SK-N-SH (cell line): ENCODE results near the gene APBB3. TPM values are rescaled to one million over a fixed set of nuclear protein-coding genes. Genes with fewer than 3 reads are reported as not detected.

ENCODE experiments used
- CTCF ChIA-PET: fragments of 300-600, 350-600 bp; formaldehyde crosslinking; extraction: SDS; loops from one replicate; lab custom pipeline; 2021; lab: Yijun Ruan, JAX
- POLR2A ChIA-PET: fragments of 350-600 bp; sonication (Branson Sonifier 250); formaldehyde crosslinking; extraction: SDS; loops from one replicate; lab custom pipeline; 2020; ENCODE audit warnings: antibody characterized with exemption, inconsistent platforms; lab: Yijun Ruan, JAX
- DNase-seq: peaks from one replicate; pipeline ENCODE4 v3.0.0; 2012
- H2AFZ ChIP-seq: fragments of 200-600 bp; sonication (generic); 2 replicates; pipeline ENCODE4 v1.8.1; 2016; ENCODE audit warnings: antibody characterized with exemption, mild to moderate bottlenecking, low read depth
- H3F3A ChIP-seq: fragments of 200-600 bp; sonication (generic); replicated peaks from 2 replicates; pipeline ENCODE3; 2016; ENCODE audit warnings: antibody characterized with exemption, mild to moderate bottlenecking; ENCODE audit not compliant: insufficient read depth
- H3K27ac ChIP-seq, 2 experiments: fragments of 200-500 bp in 1 of 2; fragments of 200-600 bp in 1 of 2; sonication (Bioruptor generic) in 1 of 2; sonication (generic), shearing (Covaris generic) in 1 of 2; 2 replicates each; pipeline versions ENCODE4 v1.5.1 to v1.6.1; 2014 to 2016; ENCODE audit warnings: low read depth in 2 of 2, inconsistent platforms in 1 of 2, low read length in 1 of 2, mild to moderate bottlenecking in 1 of 2, mixed read lengths in 1 of 2
- H3K27me3 ChIP-seq: fragments of 200-600 bp; sonication (generic), shearing (Covaris generic); 2 replicates; pipeline ENCODE4 v1.6.1; 2016; ENCODE audit warnings: mixed run types; ENCODE audit not compliant: insufficient read depth
- H3K36me3 ChIP-seq, 2 experiments: fragments of 200-500 bp in 1 of 2; fragments of 200-600 bp in 1 of 2; sonication (Bioruptor generic) in 1 of 2; sonication (generic) in 1 of 2; replicated peaks in 1 of 2; 2 replicates each; pipeline versions ENCODE3 to v1.5.1; 2014 to 2016; ENCODE audit warnings: low read length in 1 of 2, mild to moderate bottlenecking in 1 of 2; ENCODE audit not compliant: insufficient read depth in 2 of 2, control insufficient read depth in 1 of 2
- H3K4me1 ChIP-seq, 2 experiments: fragments of 200-500 bp in 1 of 2; fragments of 200-600 bp in 1 of 2; sonication (Bioruptor generic) in 1 of 2; sonication (generic), shearing (Covaris generic) in 1 of 2; 2 replicates each; pipeline versions ENCODE4 v1.5.1 to v1.6.1; 2014 to 2016; ENCODE audit warnings: low read depth in 1 of 2, low read length in 1 of 2, mixed run types in 1 of 2; ENCODE audit not compliant: insufficient read depth in 2 of 2, control insufficient read depth in 1 of 2
- H3K4me2 ChIP-seq: fragments of 200-600 bp; sonication (generic), shearing (Covaris generic); 2 replicates; pipeline ENCODE4 v1.6.1; 2017; ENCODE audit warnings: mixed run types
- H3K4me3 ChIP-seq, 2 experiments: fragments of 200-500 bp in 1 of 2; fragments of 200-600 bp in 1 of 2; sonication (Bioruptor generic) in 1 of 2; sonication (generic), shearing (Covaris generic) in 1 of 2; 2 replicates each; pipeline versions ENCODE4 v1.5.1 to v1.8.1; 2014 to 2016; ENCODE audit warnings: low read depth in 2 of 2, inconsistent platforms in 1 of 2, low read length in 1 of 2, mild to moderate bottlenecking in 1 of 2, mixed read lengths in 1 of 2, moderate library complexity in 1 of 2
- H3K79me2 ChIP-seq: fragments of 200-600 bp; sonication (generic); 2 replicates; pipeline ENCODE4 v1.8.1; 2017; ENCODE audit warnings: mild to moderate bottlenecking; ENCODE audit not compliant: insufficient read depth
- H3K9ac ChIP-seq: fragments of 200-600 bp; sonication (generic); 2 replicates; pipeline ENCODE4 v1.6.1; 2017; ENCODE audit warnings: mixed run types
- H3K9me2 ChIP-seq: fragments of 200-600 bp; sonication (generic); 2 replicates; pipeline ENCODE4 v1.6.1; 2017; ENCODE audit warnings: mixed run types
- H3K9me3 ChIP-seq: fragments of 200-600 bp; sonication (generic); 2 replicates; pipeline ENCODE4 v1.6.1; 2017; ENCODE audit warnings: mixed run types, mild to moderate bottlenecking, moderate library complexity
- H4K20me1 ChIP-seq: fragments of 200-600 bp; sonication (generic); 2 replicates; pipeline ENCODE4 v1.6.1; 2017; ENCODE audit warnings: mild to moderate bottlenecking, mixed run types; ENCODE audit not compliant: insufficient read depth
- EZH2phosphoT487 ChIP-seq: fragments of 200-600 bp; sonication (generic); IDR thresholded peaks from 2 replicates; pipeline ENCODE4 v1.6.1; 2017; ENCODE audit warnings: low read depth, mixed run types, mild to moderate bottlenecking, antibody characterized with exemption, moderate library complexity, borderline replicate concordance
- FOXJ3 ChIP-seq: sonication (generic); formaldehyde crosslinking; IDR thresholded peaks from 2 replicates; pipeline ENCODE4 v1.5.1; 2020; ENCODE audit warnings: mild to moderate bottlenecking, missing genetic modification reagents
- IRF3 ChIP-seq: fragments of 150-350 bp; IDR thresholded peaks from 2 replicates; pipeline ENCODE4 v1.6.1; 2016; ENCODE audit warnings: mild to moderate bottlenecking, low read depth, low read length
- MXI1 ChIP-seq: IDR thresholded peaks from 2 replicates; pipeline ENCODE4 v1.6.1; 2012; ENCODE audit warnings: mild to moderate bottlenecking, low read depth, low read length, improper control_type of control experiment
- POLR2AphosphoS5 ChIP-seq: IDR thresholded peaks from 2 replicates; pipeline ENCODE4 v1.6.1; 2012; ENCODE audit warnings: low read depth, low read length
- RCOR1 ChIP-seq: fragments of 150-350 bp; IDR thresholded peaks from 2 replicates; pipeline ENCODE4 v1.6.1; 2017; ENCODE audit warnings: antibody characterized with exemption, low read length
- USF2 ChIP-seq: fragments of 150-350 bp; IDR thresholded peaks from 2 replicates; pipeline ENCODE4 v1.6.1; 2017; ENCODE audit warnings: antibody characterized with exemption, low read length, low read depth, borderline replicate concordance
- WGBS: methylation state at CpG from one replicate; pipeline ENCODE4 v1.1.6; 2017; ENCODE audit warnings: low lambda C conversion rate; 5-methylcytosine and 5-hydroxymethylcytosine counted together
- polyA plus RNA-seq, 3 experiments: library from polyadenylated mRNA; depleted of rRNA; stranded (reverse); fragments of >200 nt; gene quantifications; 2 replicates each; pipeline ENCODE4 v1.2.3, GENCODE V29; 2012
- TF ChIP-seq, protein P1 (sequence below): IDR thresholded peaks from 2 replicates; pipeline ENCODE4 v1.6.1; 2012; ENCODE audit warnings: mild to moderate bottlenecking, low read depth, low read length, moderate library complexity

APBB3 gene
- polyA plus RNA-seq, 1 of the 3 experiments (the other 2 are of a cell fraction) = 36.0 TPM

DNA sequence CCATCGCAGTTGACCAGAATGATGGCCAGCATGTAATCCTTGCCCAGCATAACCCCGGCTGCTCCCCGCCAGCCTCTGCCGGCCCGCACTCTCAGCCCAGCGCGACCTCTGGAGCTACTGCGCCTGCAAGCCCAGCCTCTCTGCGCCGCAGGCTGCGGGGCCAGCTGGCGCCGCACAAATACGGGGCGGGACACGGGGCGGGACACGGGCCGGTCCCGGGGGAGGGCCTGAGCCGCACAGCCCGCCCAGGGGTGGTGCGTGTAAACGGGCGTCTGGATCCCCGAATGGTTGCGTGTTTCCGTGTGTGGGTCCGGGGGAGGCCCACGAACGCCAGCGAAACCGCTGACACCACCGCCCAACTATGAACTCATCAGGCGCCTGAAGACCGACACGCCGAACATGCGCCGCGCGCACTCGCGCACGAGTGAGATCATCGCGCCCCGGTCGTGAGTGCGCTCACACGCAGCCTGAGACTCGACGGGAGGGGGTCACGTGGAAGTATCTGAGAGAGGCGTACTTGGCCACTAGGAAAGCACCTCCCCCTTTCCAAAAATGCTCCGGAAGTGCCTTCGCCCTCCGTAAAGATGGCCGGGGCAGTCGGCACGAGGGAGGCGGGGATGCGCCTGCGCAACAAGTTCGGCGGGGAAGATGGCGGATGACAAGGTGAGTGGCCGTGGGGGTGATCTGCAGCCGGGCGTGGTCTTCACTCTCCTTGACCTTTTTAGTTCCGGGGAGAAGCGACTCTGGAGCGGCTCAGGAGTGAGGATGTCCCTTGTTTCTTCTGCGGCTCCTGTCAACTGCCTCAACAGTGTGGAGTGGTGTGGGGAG is at the start of gene APBB3, which contains the start of gene SLC35A4 (continued):
- TF ChIP-seq POLR2AphosphoS5 = peak; percentile 93
- peak; percentile 71 for TF ChIP-seq USF2
- peak; percentile 39; the same call in 1 of the 2 replicates for TF ChIP-seq RCOR1
- TF ChIP-seq, protein P1, sequence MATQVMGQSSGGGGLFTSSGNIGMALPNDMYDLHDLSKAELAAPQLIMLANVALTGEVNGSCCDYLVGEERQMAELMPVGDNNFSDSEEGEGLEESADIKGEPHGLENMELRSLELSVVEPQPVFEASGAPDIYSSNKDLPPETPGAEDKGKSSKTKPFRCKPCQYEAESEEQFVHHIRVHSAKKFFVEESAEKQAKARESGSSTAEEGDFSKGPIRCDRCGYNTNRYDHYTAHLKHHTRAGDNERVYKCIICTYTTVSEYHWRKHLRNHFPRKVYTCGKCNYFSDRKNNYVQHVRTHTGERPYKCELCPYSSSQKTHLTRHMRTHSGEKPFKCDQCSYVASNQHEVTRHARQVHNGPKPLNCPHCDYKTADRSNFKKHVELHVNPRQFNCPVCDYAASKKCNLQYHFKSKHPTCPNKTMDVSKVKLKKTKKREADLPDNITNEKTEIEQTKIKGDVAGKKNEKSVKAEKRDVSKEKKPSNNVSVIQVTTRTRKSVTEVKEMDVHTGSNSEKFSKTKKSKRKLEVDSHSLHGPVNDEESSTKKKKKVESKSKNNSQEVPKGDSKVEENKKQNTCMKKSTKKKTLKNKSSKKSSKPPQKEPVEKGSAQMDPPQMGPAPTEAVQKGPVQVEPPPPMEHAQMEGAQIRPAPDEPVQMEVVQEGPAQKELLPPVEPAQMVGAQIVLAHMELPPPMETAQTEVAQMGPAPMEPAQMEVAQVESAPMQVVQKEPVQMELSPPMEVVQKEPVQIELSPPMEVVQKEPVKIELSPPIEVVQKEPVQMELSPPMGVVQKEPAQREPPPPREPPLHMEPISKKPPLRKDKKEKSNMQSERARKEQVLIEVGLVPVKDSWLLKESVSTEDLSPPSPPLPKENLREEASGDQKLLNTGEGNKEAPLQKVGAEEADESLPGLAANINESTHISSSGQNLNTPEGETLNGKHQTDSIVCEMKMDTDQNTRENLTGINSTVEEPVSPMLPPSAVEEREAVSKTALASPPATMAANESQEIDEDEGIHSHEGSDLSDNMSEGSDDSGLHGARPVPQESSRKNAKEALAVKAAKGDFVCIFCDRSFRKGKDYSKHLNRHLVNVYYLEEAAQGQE = no peak
- TF ChIP-seq MXI1 = peak; percentile 91
- no peak for TF ChIP-seq IRF3
- TF ChIP-seq FOXJ3 = no peak

DNA sequence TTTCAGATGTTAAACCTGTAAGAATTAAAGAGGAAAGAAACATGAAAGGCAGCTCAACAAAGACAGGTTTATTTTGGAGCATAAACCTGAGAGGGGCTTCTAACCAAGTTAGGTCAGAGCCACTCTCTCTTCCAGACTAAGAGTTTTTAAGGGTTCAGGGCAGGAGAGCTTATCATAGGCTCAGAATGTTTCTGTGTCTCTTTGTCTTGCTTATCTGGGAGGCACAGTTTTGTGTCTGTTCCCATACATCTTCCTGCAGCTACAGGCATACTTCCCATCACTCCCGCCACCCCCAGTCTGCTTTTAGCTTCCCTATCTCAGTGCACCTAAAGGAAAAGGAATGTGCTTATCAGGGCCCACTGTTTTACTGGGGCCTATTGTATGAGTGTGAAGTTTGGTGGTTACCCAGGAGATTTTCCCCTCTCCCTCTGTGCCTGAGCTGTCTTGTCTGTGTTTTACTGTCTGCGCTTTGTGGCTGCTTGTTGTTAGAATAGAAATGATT is 46.7 kb upstream of the APBB3 start:
- H3K4me3 ChIP-seq = no peak overlapping the region
- no peaks in the 10 kb centered on the region for H4K20me1 ChIP-seq
- H3K36me3 ChIP-seq = no peaks in the 10 kb centered on the region
- no peaks in the 10 kb centered on the region for H3K9me2 ChIP-seq
- ChIA-PET CTCF (no interaction called here), POLR2A (no interaction called here)
- WGBS = 84% methylated on average over 2 of the region's 2 CpGs
- TF ChIP-seq EZH2phosphoT487 = no peak
- H3K4me1 ChIP-seq = no peaks in the 10 kb centered on the region
- no peaks in the 10 kb centered on the region for H3K27me3 ChIP-seq
- H3K79me2 ChIP-seq = no peaks in the 10 kb centered on the region
- no peak overlapping the region for H3K4me2 ChIP-seq
- no peak overlapping the region for H2AFZ ChIP-seq
- DNase-seq = no peak
- no peak overlapping the region for H3K27ac ChIP-seq
- no peaks in the 10 kb centered on the region for H3K9me3 ChIP-seq
- no peaks in the 10 kb centered on the region for H3F3A ChIP-seq
- no peak overlapping the region for H3K9ac ChIP-seq
